GM23248 (cell line): ENCODE results near the gene SLC4A2.

Experiments used
- EZH2 ChIP-seq: fragments of 200-600 bp; sonication (generic); IDR thresholded peaks from 2 replicates; pipeline ENCODE4 v1.6.1; 2018; ENCODE audit warnings: antibody characterized with exemption, mild to moderate bottlenecking; ENCODE audit not compliant: insufficient read depth, poor library complexity, severe bottlenecking
- EZH2phosphoT487 ChIP-seq: fragments of 200-600 bp; sonication (generic); IDR thresholded peaks from 2 replicates; pipeline ENCODE4 v1.6.1; 2018; ENCODE audit warnings: antibody characterized with exemption, moderate library complexity, mild to moderate bottlenecking, low read depth; ENCODE audit not compliant: insufficient read depth

DNA sequence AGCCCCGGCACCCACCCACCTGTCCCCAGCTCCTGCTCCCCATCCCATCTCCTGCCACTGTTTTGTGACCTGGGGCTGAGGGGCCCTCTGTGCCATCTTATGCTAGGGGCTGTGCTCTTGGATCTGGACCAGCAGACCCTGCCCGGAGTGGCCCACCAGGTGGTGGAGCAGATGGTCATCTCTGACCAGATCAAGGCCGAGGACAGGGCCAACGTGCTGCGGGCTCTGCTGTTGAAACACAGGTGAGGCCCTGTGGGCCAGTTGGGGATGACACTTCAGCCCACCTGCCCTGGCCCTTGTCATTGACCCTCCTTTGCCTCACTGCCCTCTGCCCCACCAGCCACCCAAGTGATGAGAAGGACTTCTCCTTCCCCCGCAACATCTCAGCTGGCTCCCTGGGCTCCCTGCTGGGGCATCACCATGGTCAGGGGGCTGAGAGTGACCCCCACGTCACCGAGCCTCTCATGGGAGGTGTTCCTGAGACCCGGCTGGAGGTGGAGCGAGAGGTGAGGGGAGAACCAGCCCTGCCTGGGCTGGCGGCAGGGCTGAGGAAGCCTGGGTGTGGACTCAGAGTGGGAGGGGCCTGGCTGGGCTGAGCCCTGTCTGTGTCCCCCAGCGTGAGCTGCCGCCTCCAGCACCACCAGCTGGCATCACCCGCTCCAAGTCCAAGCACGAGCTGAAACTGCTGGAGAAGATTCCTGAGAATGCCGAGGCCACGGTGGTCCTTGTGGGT, 10.6 kb downstream of the SLC4A2 start:
- TF ChIP-seq EZH2phosphoT487 (no peak), EZH2 (no peak)
